Endodermal cell (in vitro differentiated cells): ENCODE measurements around the gene ADAMTS2. TPM values are rescaled to one million over a fixed set of nuclear protein-coding genes. Genes with fewer than 3 reads are reported as not detected.
"Not testable (repeated sequence)": the region's sequence is repeated elsewhere in the genome, so short reads cannot be mapped to it uniquely, and the experiment has no call there.

Experiments used
- DNase-seq: peaks from one replicate; pipeline ENCODE4 v3.0.0-alpha.2; 2017
- H3K27ac ChIP-seq: 2 replicates; pipeline ENCODE4 v1.5.1; 2013; ENCODE audit warnings: mild to moderate bottlenecking, low read depth, low read length, moderate library complexity
- H3K27me3 ChIP-seq: 2 replicates; pipeline ENCODE4 v1.6.1; 2013; ENCODE audit warnings: mild to moderate bottlenecking, low read length, moderate library complexity; ENCODE audit not compliant: insufficient read depth, control insufficient read depth, poor library complexity, severe bottlenecking
- H3K36me3 ChIP-seq: 2 replicates; pipeline ENCODE4 v1.7.0; 2013; ENCODE audit warnings: mild to moderate bottlenecking, low read length, moderate library complexity; ENCODE audit not compliant: control insufficient read depth, insufficient read depth
- H3K4me1 ChIP-seq: one replicate; pipeline ENCODE4 v1.7.0; 2013; ENCODE audit warnings: low read length; ENCODE audit not compliant: control insufficient read depth, insufficient read depth
- H3K4me3 ChIP-seq: 2 replicates; pipeline ENCODE4 v1.5.1; 2013; ENCODE audit warnings: mild to moderate bottlenecking, low read length, moderate library complexity
- H3K9ac ChIP-seq: 2 replicates; pipeline ENCODE4 v1.6.1; 2013; ENCODE audit warnings: mild to moderate bottlenecking, low read length, moderate library complexity; ENCODE audit not compliant: poor library complexity, severe bottlenecking; ENCODE audit errors: extremely low read depth
- H3K9me3 ChIP-seq: 2 replicates; pipeline ENCODE4 v1.6.1; 2013; ENCODE audit warnings: mild to moderate bottlenecking, low read length, moderate library complexity; ENCODE audit not compliant: control insufficient read depth
- H3K27ac Mint-ChIP-seq: 2 replicates; pipeline ENCODE4 v1.8.0; 2020; ENCODE audit warnings: mixed read lengths
- H3K27me3 Mint-ChIP-seq: 2 replicates; pipeline ENCODE4 v1.8.0; 2021; ENCODE audit warnings: mild to moderate bottlenecking, mixed read lengths; ENCODE audit not compliant: insufficient read depth
- H3K36me3 Mint-ChIP-seq: 2 replicates; pipeline ENCODE4 v1.8.0; 2020; ENCODE audit warnings: low read depth, mixed read lengths
- H3K4me1 Mint-ChIP-seq: 2 replicates; pipeline ENCODE4 v1.8.0; 2020; ENCODE audit warnings: mixed read lengths
- H3K4me3 Mint-ChIP-seq: 2 replicates; pipeline ENCODE4 v1.8.0; 2020; ENCODE audit warnings: mild to moderate bottlenecking, moderate library complexity, mixed read lengths
- H3K9me3 Mint-ChIP-seq: 2 replicates; pipeline ENCODE4 v1.8.0; 2020; ENCODE audit warnings: mild to moderate bottlenecking, mixed read lengths
- WGBS, 2 experiments: methylation state at CpG; one replicate each; pipeline versions ENCODE4 v1.1.5 to v1.1.7; 2013; ENCODE audit warnings: missing lambda C conversion rate in 2 of 2, mixed read lengths in 1 of 2; ENCODE audit not compliant: insufficient coverage in 1 of 2, insufficient read length in 1 of 2; 5-methylcytosine and 5-hydroxymethylcytosine counted together
- total RNA-seq, 2 donors: library from RNA; stranded (reverse); fragmentation: NEBNext Ultra II Directional in 1 of 2; extraction: Animal tissue kit (Norgen Biotek cat#: 25700) in 1 of 2; gene quantifications; 2 replicates in 1 of 2; 3 replicates in 1 of 2; pipeline ENCODE4 v1.2.1, GENCODE V29; 2021
- TF ChIP-seq, protein P1 (sequence below): fragments of 200-600 bp; sonication (generic); conservative IDR thresholded peaks from 2 replicates; pipeline ENCODE4 v1.5.0; 2021; ENCODE audit warnings: antibody characterized with exemption, mild to moderate bottlenecking

Gene ADAMTS2
- total RNA-seq, 2 donors from 2014 or later, result 1.2 to 2.6 TPM

DNA sequence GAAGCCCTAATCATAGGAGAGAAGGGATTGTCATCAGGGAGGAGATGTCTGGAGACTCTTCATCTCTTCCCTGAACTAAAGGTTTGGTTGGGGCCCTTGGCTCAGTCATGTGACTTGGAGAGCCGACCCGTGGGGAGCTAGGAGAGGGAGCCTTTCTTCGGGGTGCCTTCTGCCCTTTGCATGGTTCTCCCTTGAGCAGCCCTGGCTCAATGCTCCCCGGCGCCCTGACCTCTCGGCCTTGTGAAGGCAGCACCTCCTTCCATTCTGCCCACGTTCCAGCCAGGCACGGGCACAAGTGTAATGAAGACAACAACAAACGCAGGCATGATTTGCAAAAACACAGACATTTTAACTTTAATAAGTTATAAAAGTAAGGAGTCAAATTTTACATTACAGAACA, 234.7 kb downstream of the ADAMTS2 start:
- H3K9ac ChIP-seq, result no peak overlapping the region
- TF ChIP-seq, protein P1, sequence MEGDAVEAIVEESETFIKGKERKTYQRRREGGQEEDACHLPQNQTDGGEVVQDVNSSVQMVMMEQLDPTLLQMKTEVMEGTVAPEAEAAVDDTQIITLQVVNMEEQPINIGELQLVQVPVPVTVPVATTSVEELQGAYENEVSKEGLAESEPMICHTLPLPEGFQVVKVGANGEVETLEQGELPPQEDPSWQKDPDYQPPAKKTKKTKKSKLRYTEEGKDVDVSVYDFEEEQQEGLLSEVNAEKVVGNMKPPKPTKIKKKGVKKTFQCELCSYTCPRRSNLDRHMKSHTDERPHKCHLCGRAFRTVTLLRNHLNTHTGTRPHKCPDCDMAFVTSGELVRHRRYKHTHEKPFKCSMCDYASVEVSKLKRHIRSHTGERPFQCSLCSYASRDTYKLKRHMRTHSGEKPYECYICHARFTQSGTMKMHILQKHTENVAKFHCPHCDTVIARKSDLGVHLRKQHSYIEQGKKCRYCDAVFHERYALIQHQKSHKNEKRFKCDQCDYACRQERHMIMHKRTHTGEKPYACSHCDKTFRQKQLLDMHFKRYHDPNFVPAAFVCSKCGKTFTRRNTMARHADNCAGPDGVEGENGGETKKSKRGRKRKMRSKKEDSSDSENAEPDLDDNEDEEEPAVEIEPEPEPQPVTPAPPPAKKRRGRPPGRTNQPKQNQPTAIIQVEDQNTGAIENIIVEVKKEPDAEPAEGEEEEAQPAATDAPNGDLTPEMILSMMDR, result no peak
- no peak overlapping the region for H3K27ac ChIP-seq
- no peaks in the 10 kb centered on the region for H3K4me1 ChIP-seq
- H3K27ac Mint-ChIP-seq, result no peak overlapping the region
- no peak overlapping the region for H3K4me3 Mint-ChIP-seq
- peak; percentile 8 for DNase-seq
- H3K27me3 Mint-ChIP-seq, result no peaks in the 10 kb centered on the region
- no peaks in the 10 kb centered on the region for H3K36me3 Mint-ChIP-seq
- 86 to 90% methylated on average over 9 of the region's 9 CpGs for WGBS, 2 experiments
- no peaks in the 10 kb centered on the region for H3K4me1 Mint-ChIP-seq
- H3K9me3 Mint-ChIP-seq, result peaks cover 71% of the 10 kb centered on the region
- no peak overlapping the region for H3K4me3 ChIP-seq
- no peaks in the 10 kb centered on the region for H3K36me3 ChIP-seq
- H3K27me3 ChIP-seq, result no peaks in the 10 kb centered on the region
- peaks cover 32% of the 10 kb centered on the region for H3K9me3 ChIP-seq

DNA sequence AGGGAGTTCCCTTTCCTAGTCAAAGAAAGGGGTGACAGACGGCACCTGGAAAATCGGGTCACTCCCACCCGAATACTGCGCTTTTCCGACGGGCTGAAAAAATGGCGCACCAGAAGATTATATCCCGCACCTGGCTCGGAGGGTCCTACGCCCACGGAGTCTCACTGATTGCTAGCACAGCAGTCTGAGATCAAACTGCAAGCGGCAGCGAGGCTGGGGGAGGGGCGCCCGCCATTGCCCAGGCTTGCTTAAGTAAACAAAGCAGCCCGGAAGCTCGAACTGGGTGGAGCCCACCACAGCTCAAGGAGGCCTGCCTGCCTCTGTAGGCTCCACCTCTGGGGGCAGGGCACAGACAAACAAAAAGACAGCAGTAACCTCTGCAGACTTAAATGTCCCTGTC, 244.0 kb downstream of the ADAMTS2 start:
- not testable (repeated sequence) for H3K27ac Mint-ChIP-seq, H3K9ac ChIP-seq, H3K27ac ChIP-seq, H3K36me3 Mint-ChIP-seq, H3K4me1 Mint-ChIP-seq, H3K27me3 ChIP-seq, DNase-seq, H3K36me3 ChIP-seq, H3K4me1 ChIP-seq, H3K27me3 Mint-ChIP-seq, H3K4me3 Mint-ChIP-seq, H3K4me3 ChIP-seq
- H3K9me3 Mint-ChIP-seq, result peaks cover 50% of the 10 kb centered on the region
- WGBS, 2 experiments, result 87 to 100% methylated on average over 1 to 13 of the region's 17 CpGs
- peaks cover 31% of the 10 kb centered on the region for H3K9me3 ChIP-seq

DNA sequence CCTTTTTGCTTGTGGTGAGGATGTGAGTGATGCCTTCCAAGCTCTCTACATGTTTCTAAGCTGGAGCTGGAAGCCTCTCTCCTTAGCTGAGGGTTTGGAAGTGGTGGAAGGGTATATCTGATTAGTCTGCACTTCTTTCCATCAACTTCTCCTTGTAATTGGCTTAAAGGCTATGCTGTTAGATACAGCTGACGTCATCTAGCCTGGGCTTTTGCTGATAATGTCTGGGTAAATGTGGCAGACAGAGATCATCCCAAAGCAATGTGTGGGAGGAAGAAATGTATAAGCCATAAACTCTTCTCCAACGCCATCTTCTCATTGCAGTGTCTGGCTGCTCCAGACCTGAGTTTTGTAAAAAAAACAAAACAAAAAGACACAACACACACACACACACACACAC, 255.8 kb downstream of the ADAMTS2 start:
- Histone ChIP-seq H3K4me3 (no peak overlapping the region), H3K36me3 (no peaks in the 10 kb centered on the region), H3K27me3 (no peaks in the 10 kb centered on the region), H3K9me3 (peaks cover 78% of the 10 kb centered on the region), H3K27ac (no peak overlapping the region), H3K9ac (no peak overlapping the region), H3K4me1 (no peaks in the 10 kb centered on the region)
- Mint-ChIP-seq H3K9me3 (peaks cover 85% of the 10 kb centered on the region), H3K4me1 (no peaks in the 10 kb centered on the region), H3K27ac (no peak overlapping the region), H3K27me3 (peaks cover 12% of the 10 kb centered on the region), H3K36me3 (no peaks in the 10 kb centered on the region), H3K4me3 (no peak overlapping the region)
- no peak for DNase-seq
- TF ChIP-seq, protein P1, result no peak
- 54 to 60% methylated on average over 1 to 2 of the region's 2 CpGs for WGBS, 2 experiments

DNA sequence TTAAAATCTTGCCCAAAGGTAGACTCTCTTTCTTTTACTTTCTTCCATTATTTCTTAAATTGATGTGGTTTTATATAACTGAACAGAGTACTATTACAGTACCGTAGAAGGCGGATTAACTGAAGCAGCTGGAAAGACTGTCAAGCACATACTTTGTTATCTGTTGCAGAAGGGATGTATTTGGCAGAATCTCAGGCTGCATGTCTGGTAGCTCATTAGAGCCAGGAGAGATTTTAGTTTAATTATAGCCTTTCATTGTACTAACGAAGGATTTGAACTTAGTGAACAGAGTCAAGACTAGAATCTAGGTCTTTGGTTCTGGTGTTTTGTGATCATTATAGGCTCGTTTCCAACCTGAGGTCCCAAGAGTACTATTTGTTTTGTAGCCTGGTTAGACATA, 264.5 kb downstream of the ADAMTS2 start:
- 85 to 100% methylated on average over 1 to 4 of the region's 4 CpGs for WGBS, 2 experiments
- Histone ChIP-seq H3K27me3 (no peaks in the 10 kb centered on the region), H3K4me3 (peak overlapping the region; percentile 68), H3K9me3 (peaks cover 98% of the 10 kb centered on the region), H3K27ac (no peak overlapping the region), H3K9ac (no peak overlapping the region), H3K4me1 (no peaks in the 10 kb centered on the region), H3K36me3 (peaks cover 39% of the 10 kb centered on the region)
- Mint-ChIP-seq H3K4me1 (no peaks in the 10 kb centered on the region), H3K27ac (no peak overlapping the region), H3K36me3 (peaks cover 58% of the 10 kb centered on the region), H3K4me3 (no peak overlapping the region), H3K9me3 (peaks cover 92% of the 10 kb centered on the region), H3K27me3 (peaks cover 4% of the 10 kb centered on the region)
- DNase-seq, result no peak
- TF ChIP-seq, protein P1, result no peak
